ENCODE results near the gene RBM34.

GRCh38 chr1:235111107-235111506 is 49.9 kb downstream of the RBM34 start:
- TF ChIP-seq CTCF (IDR thresholded peaks at IDR 0.05; ENCODE audit: insufficient read depth, low read depth, low read length) (no peak), EZH2 (IDR thresholded peaks at IDR 0.05; ENCODE audit: insufficient read depth, low read length) (no peak)

Data from astrocyte (in vitro differentiated cells and primary cell).